ENCODE data around the gene FLVCR2. TPM values are rescaled to one million over a fixed set of nuclear protein-coding genes. Genes with fewer than 3 reads are reported as not detected.
"Not testable (repeated sequence)": the region's sequence is repeated elsewhere in the genome, so short reads cannot be mapped to it uniquely, and the experiment has no call there.

The FLVCR2 gene
- total RNA-seq, 1 experiment from 2014 or later: 3.2 TPM

- no TSS peak for BruUV-seq (replicated peaks)
- ChIA-PET POLR2A (interaction anchor here (0.6 to 2.2 kb wide), 4 partner anchors 9 to 1188 kb away, joined by 4 to 11 read pairs (median 6); partner anchors contain the start of genes ERG28 and TTLL5), CTCF (interaction anchor here (1.1 kb wide), 1 partner anchor 34 kb away, joined by 5 read pairs; no protein-coding TSS in a partner anchor)
- Mint-ChIP-seq H3K36me3 (ENCODE audit: insufficient read depth, unreplicated experiment) (peaks cover 24% of the 10 kb centered on the region), H3K27ac (ENCODE audit: low read depth, unreplicated experiment) (peak overlapping the region; percentile 11), H3K9me3 (ENCODE audit: unreplicated experiment) (no peaks in the 10 kb centered on the region), H3K27me3 (ENCODE audit: insufficient read depth, unreplicated experiment) (no peaks in the 10 kb centered on the region), H3K4me3 (ENCODE audit: unreplicated experiment) (no peak overlapping the region), H3K4me1 (ENCODE audit: insufficient read depth, unreplicated experiment) (peaks cover 9% of the 10 kb centered on the region)
- DNase-seq (ENCODE audit: unreplicated experiment): peak; percentile 21
- intact Hi-C loops (cut with micrococcal nuclease): no loop called here
- TF ChIP-seq, protein P1, sequence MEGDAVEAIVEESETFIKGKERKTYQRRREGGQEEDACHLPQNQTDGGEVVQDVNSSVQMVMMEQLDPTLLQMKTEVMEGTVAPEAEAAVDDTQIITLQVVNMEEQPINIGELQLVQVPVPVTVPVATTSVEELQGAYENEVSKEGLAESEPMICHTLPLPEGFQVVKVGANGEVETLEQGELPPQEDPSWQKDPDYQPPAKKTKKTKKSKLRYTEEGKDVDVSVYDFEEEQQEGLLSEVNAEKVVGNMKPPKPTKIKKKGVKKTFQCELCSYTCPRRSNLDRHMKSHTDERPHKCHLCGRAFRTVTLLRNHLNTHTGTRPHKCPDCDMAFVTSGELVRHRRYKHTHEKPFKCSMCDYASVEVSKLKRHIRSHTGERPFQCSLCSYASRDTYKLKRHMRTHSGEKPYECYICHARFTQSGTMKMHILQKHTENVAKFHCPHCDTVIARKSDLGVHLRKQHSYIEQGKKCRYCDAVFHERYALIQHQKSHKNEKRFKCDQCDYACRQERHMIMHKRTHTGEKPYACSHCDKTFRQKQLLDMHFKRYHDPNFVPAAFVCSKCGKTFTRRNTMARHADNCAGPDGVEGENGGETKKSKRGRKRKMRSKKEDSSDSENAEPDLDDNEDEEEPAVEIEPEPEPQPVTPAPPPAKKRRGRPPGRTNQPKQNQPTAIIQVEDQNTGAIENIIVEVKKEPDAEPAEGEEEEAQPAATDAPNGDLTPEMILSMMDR (IDR thresholded peaks at IDR 0.05; ENCODE audit: unreplicated experiment): no peak
Measured at GRCh38 chr14:75675265-75675960, 97.0 kb downstream of the FLVCR2 start.

DNA sequence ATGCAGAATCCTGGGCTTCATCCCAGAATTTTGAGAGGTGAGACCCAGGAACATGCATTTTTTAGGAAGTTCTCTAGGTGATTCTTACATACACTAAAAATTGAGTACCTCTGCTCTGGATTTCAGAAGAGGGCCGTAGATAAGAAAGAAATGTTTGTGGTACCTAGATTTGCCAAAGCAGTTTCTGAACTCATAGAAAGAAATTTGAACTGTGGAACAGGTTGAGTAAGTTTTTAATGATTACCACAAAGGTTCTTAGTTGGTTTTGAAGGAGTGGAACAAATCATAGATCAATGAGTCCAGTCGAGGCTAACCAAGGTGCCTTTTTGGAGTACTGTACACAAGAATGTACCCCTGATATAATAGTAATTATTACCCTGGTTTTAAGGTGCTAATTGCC, 107.5 kb downstream of the FLVCR2 start:
- TF ChIP-seq, protein P1 (IDR thresholded peaks at IDR 0.05; ENCODE audit: unreplicated experiment): no peak
- CTCF ChIA-PET: no interaction called here
- Mint-ChIP-seq H3K36me3 (ENCODE audit: insufficient read depth, unreplicated experiment) (peaks cover 59% of the 10 kb centered on the region), H3K27me3 (ENCODE audit: insufficient read depth, unreplicated experiment) (no peaks in the 10 kb centered on the region), H3K4me1 (ENCODE audit: insufficient read depth, unreplicated experiment) (no peaks in the 10 kb centered on the region), H3K4me3 (ENCODE audit: unreplicated experiment) (no peak overlapping the region), H3K9me3 (ENCODE audit: unreplicated experiment) (no peaks in the 10 kb centered on the region), H3K27ac (ENCODE audit: low read depth, unreplicated experiment) (no peak overlapping the region)
- intact Hi-C loops (cut with micrococcal nuclease): no loop called here
- POLR2A ChIA-PET: no interaction called here
- BruUV-seq (replicated peaks): no TSS peak
- DNase-seq (ENCODE audit: unreplicated experiment): no peak

- Mint-ChIP-seq H3K36me3 (ENCODE audit: insufficient read depth, unreplicated experiment) (peaks cover 48% of the 10 kb centered on the region), H3K27ac (ENCODE audit: low read depth, unreplicated experiment) (no peak overlapping the region), H3K4me3 (ENCODE audit: unreplicated experiment) (no peak overlapping the region), H3K4me1 (ENCODE audit: insufficient read depth, unreplicated experiment) (no peaks in the 10 kb centered on the region), H3K27me3 (ENCODE audit: insufficient read depth, unreplicated experiment) (no peaks in the 10 kb centered on the region), H3K9me3 (ENCODE audit: unreplicated experiment) (no peaks in the 10 kb centered on the region)
- intact Hi-C loops (cut with micrococcal nuclease): no loop called here
- TF ChIP-seq, protein P1 (IDR thresholded peaks at IDR 0.05; ENCODE audit: unreplicated experiment): no peak
- no TSS peak for BruUV-seq (replicated peaks)
- no peak for DNase-seq (ENCODE audit: unreplicated experiment)
- ChIA-PET POLR2A (interaction anchor here (0.7 kb wide), 1 partner anchor 747 kb away, joined by 3 read pairs; no protein-coding TSS in a partner anchor), CTCF (interaction anchor here (1.2 kb wide), 1 partner anchor 22 kb away, joined by 4 read pairs; no protein-coding TSS in a partner anchor)
Measured at GRCh38 chr14:75689012-75689411, 110.6 kb downstream of the FLVCR2 start.

GRCh38 chr14:75690010-75690409, 111.6 kb downstream of the FLVCR2 start:
- intact Hi-C loops (cut with micrococcal nuclease): no loop called here
- Mint-ChIP-seq H3K9me3 (ENCODE audit: unreplicated experiment) (no peaks in the 10 kb centered on the region), H3K4me3 (ENCODE audit: unreplicated experiment) (no peak overlapping the region), H3K36me3 (ENCODE audit: insufficient read depth, unreplicated experiment) (peaks cover 49% of the 10 kb centered on the region), H3K27ac (ENCODE audit: low read depth, unreplicated experiment) (no peak overlapping the region), H3K4me1 (ENCODE audit: insufficient read depth, unreplicated experiment) (no peaks in the 10 kb centered on the region), H3K27me3 (ENCODE audit: insufficient read depth, unreplicated experiment) (no peaks in the 10 kb centered on the region)
- TF ChIP-seq, protein P1 (IDR thresholded peaks at IDR 0.05; ENCODE audit: unreplicated experiment): no peak
- BruUV-seq (replicated peaks): no TSS peak
- DNase-seq (ENCODE audit: unreplicated experiment): no peak
- ChIA-PET POLR2A (no interaction called here), CTCF (interaction anchor here (0.6 to 0.7 kb wide), 2 partner anchors 85 to 199 kb away, joined by 3 read pairs; no protein-coding TSS in a partner anchor)

GRCh38 chr14:75695025-75695424, 116.6 kb downstream of the FLVCR2 start:
- H3K4me3 Mint-ChIP-seq (ENCODE audit: unreplicated experiment); H3K27ac Mint-ChIP-seq (ENCODE audit: low read depth, unreplicated experiment); H3K9me3 Mint-ChIP-seq (ENCODE audit: unreplicated experiment); BruUV-seq (replicated peaks); DNase-seq (ENCODE audit: unreplicated experiment); H3K27me3 Mint-ChIP-seq (ENCODE audit: insufficient read depth, unreplicated experiment); H3K4me1 Mint-ChIP-seq (ENCODE audit: insufficient read depth, unreplicated experiment); intact Hi-C loops (cut with micrococcal nuclease); CTCF ChIA-PET: not testable (repeated sequence)
- POLR2A ChIA-PET: interaction anchor here (0.7 kb wide), 1 partner anchor 22 kb away, joined by 3 read pairs; no protein-coding TSS in a partner anchor
- H3K36me3 Mint-ChIP-seq (ENCODE audit: insufficient read depth, unreplicated experiment): peaks cover 43% of the 10 kb centered on the region

All from MCF 10A (cell line).